Islet of Langerhans (tissue), 1 donor: ENCODE measurements around the gene IP6K1.
"Not testable (repeated sequence)": the region's sequence is repeated elsewhere in the genome, so short reads cannot be mapped to it uniquely, and the experiment has no call there.

Source experiments
- FAIRE-seq: peaks from one replicate; lab custom pipeline; 2011; peaks lifted over from hg19 to GRCh38; lab: Jason Lieb, UNC

Gene IP6K1

DNA sequence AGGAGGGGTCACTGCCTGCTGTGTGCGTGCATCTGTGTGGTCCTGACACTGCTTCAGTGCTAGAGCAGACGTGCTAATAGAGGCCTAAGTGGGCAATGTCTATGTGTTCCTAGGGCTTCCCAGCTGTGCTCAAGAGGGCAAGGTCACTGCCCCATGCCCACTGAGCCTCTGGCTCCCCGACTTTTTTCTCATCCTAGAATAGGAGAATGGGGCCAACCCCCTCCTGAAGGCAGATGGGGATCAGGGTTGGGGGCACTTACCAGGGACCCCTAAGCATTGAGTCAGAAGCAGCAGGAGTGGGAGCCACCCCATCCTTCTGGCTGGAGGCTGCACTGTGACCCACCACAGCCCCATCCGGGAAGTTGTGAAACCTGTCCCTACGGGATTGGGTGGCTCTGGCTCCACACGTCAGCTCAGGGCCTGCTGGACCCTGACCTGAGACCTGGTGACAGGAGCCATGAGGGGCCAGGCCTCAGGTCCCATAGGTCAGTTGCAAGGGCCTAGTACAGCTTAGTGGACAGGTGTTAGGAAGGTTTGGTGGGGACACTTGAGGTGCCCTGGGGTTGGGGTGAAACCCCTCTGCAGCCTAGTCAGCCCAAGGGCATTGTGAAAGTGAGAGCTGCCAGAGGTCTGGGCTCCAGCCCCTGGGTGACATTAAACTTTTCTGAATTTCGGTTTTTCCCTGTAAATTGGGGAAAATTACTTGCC lies 97.8 kb downstream of the IP6K1 start:
- not testable (repeated sequence) for FAIRE-seq

DNA sequence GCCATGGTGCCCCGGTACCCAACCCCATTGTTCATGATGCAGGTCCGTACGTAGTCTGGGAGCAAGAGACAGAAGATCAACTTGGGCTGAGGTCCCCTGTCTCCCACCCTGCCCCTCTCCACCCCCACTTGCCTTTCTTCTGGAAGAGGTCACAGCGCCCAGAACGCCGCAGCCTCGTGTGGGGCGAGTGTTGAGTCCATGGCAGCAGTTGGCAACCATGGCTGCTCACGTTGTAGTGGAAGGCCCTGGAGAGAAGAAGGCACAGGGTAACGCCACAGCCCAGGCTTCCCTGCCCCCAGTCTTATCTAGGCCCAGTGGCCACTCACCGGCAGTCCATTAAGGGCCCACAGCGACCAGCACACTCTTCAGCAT lies 98.9 kb downstream of the IP6K1 start:
- not testable (repeated sequence) for FAIRE-seq

DNA sequence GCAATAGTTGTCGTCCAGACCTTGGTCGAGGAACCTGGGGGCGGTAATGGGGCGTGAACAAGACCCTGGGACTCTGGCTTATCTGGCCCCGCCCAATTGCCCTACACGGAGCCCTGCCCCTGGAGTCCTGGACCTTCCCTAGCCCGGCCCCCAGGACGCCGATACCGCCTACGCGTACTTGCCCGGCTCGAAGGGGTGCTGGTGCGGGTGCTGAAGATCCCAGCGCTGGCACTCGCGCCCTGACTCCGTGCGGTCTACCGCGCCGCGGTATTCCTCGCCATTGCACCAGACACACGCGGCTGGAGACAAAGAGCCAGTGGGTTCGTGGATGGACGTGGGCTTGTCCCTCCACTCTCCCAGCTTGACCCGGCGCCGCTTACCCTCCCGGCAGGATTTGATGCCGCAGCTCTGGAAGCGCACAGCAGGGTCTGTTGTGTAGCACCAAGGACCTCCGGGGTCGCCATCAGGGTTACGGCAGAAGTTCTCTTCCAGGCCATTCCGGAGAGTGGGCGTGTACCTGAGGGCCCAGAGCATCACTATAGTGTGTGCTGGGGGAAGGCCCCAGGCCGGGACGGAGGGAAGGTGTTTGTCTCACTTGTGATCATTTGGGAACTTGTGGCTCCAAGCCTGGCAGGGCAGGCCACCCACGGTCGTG lies 99.4 kb downstream of the IP6K1 start:
- not testable (repeated sequence) for FAIRE-seq

GRCh38 chr3:49686346-49686745 lies 100.0 kb downstream of the IP6K1 start:
- FAIRE-seq: not testable (repeated sequence)

- FAIRE-seq: not testable (repeated sequence)
Measured at GRCh38 chr3:49685846-49686245, 100.5 kb downstream of the IP6K1 start.

DNA sequence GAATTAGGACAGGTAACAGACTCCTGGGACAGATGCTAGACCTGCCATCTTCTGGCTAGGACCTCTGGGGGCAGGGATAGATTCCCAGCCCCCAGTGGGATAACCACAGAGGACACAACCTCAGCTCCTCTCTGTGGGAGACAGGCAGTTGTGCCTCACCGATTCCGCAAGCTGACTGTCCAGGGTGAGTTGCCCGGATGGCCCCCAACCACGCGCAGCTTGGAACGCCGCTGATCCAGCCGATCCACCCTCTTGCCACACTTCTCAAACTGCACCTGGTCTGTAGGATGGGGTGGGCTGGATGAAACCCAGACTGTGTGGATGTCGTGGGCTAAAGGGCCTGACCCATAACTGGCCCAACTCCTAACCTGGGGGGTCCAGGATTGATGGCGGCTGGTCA lies 101.2 kb downstream of the IP6K1 start:
- FAIRE-seq: not testable (repeated sequence)

GRCh38 chr3:49684453-49684852 lies 101.9 kb downstream of the IP6K1 start:
- not testable (repeated sequence) for FAIRE-seq

- FAIRE-seq: no peak
Measured at GRCh38 chr3:49683162-49683561, 103.2 kb downstream of the IP6K1 start.

DNA sequence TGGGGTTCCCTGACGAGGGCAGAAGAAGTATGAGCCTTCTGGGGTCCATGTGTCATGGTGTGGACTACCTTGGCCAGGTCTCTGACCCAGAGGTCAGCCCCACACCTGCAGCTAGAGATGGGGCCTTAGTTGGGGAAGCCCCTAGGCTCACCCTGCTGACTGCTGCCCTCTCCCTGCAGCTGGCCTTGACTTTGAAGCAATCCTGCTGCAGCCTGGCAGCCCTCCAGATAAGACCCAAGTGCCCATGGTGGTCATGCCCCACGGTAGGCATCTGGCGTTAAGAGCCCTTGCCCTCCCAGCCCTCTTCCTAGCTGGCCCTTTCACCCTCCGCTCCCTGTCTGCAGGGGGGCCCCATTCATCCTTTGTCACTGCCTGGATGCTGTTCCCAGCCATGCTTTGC lies 104.8 kb downstream of the IP6K1 start:
- FAIRE-seq: no peak

GRCh38 chr3:49681232-49681522 lies 105.2 kb downstream of the IP6K1 start:
- no peak for FAIRE-seq

- FAIRE-seq: no peak
Measured at GRCh38 chr3:49680493-49681231, 105.7 kb downstream of the IP6K1 start.

- FAIRE-seq: no peak
Measured at GRCh38 chr3:49675912-49676311, 110.4 kb downstream of the IP6K1 start.

DNA sequence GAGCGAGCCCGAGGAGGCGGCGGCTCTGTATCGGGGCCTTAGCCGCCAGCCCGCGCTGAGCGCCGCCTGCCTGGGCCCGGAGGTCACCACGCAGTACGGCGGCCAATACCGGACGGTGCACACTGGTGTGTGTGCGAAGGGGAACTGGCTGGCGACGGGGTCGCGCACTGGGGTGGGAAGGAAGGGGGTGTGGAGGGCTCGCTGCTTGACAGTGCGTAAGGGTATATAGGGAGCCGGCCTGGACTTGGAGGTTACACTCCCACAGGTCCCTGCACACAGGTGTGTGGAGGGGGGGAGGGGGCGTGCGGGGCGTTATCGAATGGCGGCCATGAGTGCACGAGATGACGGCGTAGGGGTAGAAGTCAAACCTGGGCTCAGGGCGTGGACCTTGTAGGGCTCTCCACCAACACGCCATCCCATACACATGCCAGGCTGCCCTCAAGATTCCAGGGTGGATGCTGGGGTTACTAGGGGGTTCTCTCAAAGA lies 111.8 kb downstream of the IP6K1 start:
- FAIRE-seq: no peak
